ENCODE data around the gene MAST3.

DNA sequence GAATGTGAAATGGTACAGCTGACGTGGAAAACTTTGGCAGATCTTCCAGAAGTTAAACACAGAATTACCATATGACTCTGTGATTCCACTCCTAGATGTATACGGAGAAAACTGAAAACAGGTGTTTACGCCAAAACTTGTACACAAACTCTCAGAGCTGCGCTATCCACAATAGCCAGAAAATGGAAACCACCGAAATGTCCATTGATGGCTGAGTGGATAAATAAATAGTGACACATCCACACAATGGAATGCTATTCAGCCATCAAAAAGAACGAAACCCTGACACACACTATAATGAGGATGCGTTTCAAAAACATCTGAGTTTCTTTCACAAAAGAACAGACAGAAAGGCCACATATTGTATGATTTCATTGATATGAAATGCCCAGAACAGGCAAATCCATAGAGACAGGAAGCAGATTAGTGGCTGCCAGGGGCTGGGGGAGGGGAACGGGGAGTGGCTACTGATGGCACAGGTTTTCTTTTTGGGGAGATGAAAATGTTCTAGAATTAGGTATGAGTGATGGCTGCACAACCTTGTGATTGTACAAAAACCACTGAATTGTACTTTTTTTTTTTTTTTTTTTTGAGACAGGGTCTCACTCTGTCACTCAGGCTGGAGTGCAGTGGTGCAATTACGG lies 43.9 kb upstream of the MAST3 start:
- TF ChIP-seq, protein P1, sequence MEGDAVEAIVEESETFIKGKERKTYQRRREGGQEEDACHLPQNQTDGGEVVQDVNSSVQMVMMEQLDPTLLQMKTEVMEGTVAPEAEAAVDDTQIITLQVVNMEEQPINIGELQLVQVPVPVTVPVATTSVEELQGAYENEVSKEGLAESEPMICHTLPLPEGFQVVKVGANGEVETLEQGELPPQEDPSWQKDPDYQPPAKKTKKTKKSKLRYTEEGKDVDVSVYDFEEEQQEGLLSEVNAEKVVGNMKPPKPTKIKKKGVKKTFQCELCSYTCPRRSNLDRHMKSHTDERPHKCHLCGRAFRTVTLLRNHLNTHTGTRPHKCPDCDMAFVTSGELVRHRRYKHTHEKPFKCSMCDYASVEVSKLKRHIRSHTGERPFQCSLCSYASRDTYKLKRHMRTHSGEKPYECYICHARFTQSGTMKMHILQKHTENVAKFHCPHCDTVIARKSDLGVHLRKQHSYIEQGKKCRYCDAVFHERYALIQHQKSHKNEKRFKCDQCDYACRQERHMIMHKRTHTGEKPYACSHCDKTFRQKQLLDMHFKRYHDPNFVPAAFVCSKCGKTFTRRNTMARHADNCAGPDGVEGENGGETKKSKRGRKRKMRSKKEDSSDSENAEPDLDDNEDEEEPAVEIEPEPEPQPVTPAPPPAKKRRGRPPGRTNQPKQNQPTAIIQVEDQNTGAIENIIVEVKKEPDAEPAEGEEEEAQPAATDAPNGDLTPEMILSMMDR (conservative IDR thresholded peaks at IDR 0.05; ENCODE audit: low read length) = no peak
- no peak for TF ChIP-seq EZH2phosphoT487 (IDR thresholded peaks at IDR 0.05; ENCODE audit: borderline replicate concordance)
